Activated CD8-positive, alpha-beta memory T cell treated with anti-CD3 and anti-CD28 coated beads for 24 hours (primary cell): ENCODE measurements around the gene SPRED2.

Experiments used
- DNase-seq: peaks from one replicate; pipeline ENCODE4 v3.0.0-alpha.2; 2020

Gene SPRED2

GRCh38 chr2:65383541-65384488 lies 48.6 kb downstream of the SPRED2 start:
- no peak for DNase-seq

DNA sequence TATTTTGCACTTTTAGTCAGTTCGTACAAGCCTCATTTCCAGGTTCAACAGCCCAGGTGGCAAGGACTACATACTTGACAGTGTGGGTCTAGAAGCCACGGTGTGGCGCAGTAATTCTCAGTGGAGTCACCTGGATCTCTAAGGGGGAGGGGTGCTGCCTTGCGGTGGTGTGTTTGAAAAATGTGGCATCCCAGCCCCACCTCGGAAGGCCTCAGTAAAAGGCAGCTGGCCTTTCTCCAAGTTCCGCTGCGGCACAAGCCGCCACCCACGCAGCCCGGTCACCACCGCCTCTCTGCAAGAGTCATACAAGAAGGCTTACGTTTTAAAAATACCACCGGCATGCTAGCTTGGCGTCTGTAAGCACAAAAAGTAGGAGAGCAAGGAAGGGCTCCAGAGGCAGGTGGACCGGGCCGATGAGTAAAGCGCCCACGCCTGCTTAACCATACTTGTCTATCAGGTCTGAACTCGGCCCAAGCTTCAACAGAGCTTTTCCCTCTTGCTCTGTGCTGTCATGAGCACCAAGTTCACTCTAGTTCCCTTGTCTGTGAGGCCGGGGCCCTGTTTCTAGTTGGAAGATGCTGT lies 49.5 kb downstream of the SPRED2 start:
- peak; percentile 93 for DNase-seq

- DNase-seq, result no peak
Observed at GRCh38 chr2:65382323-65382722, 50.1 kb downstream of the SPRED2 start.

GRCh38 chr2:65381607-65382051 lies 50.8 kb downstream of the SPRED2 start:
- no peak for DNase-seq

DNA sequence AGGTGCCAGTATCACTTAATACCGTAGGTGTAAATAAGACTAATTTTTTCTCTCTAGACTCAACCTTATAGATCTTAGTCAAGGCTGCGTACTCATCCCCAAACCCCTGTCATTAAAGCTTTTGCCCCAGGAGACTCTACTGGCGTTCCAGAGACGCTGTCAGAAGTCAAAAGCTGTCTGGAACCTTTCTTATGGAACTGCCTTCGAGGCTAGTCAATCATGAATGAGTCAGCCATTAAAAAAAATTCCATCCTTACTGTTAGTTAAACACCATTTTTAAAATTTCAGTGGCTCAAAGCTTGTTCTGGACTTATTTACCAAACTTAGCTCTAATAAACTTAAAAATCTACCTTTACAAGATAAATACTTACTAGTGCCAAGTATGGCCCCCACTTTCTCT lies 52.1 kb downstream of the SPRED2 start:
- no peak for DNase-seq

GRCh38 chr2:65379721-65380171 lies 52.7 kb downstream of the SPRED2 start:
- no peak for DNase-seq

DNA sequence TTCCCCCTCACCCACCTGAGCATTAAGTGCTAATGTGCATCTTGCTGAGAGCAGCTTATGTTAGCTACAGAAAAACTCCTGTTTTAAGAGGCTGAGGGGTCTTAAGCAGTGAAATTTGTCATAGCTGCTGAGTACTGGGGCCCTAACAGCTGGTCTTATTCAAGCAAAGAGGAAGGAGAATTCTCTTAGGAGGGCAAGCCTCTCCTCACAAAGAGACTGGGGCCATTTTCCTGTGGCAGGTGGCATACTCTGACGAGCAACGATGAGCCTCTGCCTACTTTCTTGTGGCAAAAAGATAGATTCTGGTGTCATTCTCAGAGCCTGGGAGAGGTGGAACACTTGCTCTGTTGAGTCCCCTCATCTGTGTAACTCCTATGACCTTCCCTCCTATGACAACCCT lies 53.2 kb downstream of the SPRED2 start:
- no peak for DNase-seq

DNA sequence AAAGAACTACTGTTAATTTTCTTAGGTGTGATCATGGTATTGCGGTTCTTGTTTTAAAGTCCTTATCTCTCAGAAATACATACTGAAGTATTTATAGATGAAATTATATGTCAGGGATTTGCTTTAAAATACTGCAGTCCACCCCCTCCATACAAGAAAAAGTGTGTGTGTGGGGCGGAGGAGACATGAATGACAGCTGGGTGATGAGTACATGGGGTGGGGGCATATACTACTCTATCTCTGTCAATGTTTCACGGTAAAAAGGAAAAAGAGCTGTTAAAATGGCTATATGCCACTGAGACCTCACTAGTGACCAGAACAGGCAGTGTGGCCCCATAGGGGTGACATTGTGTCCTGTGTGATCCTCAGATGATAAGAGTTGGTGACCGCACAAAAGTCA lies 54.1 kb downstream of the SPRED2 start:
- DNase-seq, result no peak

GRCh38 chr2:65377556-65378192 lies 54.7 kb downstream of the SPRED2 start:
- DNase-seq, result no peak

DNA sequence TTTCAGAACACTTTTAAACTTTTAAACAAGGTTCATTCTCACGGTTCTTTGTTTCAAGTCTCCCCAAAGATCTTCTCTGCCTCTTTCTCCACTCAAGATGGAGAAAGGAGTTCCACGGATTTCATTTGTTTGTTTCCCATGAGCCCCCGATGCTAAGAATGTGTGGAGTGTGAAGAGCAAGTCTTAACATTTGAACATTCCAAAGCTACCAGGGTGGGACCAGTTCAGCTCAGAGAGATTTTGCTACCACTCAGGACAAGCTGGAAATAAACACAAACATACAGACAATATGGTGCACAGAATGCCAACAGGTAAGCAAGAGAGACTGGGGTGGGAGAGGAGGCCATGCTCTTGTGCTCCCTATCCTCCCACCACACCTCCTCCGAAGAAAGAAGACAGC lies 56.7 kb downstream of the SPRED2 start:
- DNase-seq, result no peak

- DNase-seq, result no peak
Observed at GRCh38 chr2:65374999-65375398, 57.4 kb downstream of the SPRED2 start.

- DNase-seq, result no peak
Observed at GRCh38 chr2:65374575-65374974, 57.8 kb downstream of the SPRED2 start.

DNA sequence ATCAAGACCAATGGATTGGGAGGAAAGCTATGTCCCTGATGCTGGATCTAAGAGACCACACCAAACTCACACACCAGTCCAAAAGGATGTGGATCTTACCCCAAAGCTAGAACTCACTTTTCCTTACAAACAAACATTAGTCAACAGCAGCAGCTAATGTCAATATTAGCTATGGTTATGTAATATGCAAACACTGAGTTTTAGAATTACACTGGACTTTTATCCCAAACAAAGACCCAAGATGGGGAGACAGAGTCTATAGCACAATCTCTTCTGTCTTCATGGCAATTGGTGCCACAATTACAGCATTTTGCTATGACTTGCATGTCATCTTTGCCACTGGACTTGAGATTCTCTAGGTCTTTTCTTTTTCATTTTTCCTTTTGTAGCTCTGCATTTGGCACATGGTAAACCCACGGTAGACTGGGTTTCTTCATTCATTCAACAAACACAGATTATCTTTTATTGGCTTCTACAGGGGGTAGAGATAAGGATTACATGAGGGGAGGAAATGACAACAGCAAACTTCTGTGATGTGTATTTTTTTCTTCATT lies 59.0 kb downstream of the SPRED2 start:
- DNase-seq, result no peak

GRCh38 chr2:65372619-65373018 lies 59.8 kb downstream of the SPRED2 start:
- no peak for DNase-seq

DNA sequence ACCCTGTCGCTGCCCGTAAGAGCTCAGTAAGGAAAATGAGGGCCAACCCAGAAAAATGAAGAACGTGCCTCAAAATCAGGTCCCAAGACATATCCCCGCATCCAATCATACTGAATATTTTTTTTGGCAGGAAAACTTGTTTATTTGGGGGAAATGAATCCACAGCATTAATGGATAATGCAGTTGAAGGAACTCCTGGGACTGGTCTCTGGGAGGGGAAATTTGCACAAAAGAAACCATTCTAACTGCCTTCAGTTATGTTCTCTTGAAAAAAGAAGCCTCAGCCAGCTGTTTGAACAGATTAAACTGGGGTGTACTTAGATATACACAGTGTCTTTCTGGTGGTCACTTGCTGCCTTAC lies 61.3 kb downstream of the SPRED2 start:
- no peak for DNase-seq

DNA sequence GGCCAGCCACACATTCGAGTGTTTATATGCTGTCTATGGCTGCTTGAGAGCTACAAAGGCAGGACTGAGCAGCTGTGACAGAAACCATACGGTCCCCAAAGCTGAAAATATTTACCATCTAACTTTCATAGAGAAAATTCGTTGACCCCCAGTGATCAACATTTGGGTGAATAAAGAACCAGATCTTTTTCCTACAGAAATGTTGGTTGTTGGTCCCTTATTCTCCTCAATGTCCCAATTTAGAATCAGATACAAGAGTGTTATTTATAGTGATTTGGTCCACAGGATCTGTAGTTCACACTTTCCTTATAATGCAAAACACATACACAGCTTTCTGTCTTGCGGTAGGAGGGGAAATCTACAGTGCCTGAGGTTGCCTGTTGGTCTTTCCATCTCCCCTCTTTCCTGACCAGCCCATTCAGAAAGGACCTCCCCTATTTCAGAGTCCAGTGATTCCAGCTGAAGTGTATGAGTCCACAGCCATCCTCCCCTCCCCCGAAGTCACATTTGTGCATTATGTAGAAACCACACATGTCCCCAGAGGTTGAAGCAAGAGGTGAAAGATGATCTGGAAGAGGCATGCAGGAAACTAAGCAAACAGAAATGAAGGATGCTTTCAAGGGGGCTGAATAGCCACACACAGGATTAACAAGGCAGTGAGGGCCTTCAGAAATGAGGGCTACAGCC lies 61.9 kb downstream of the SPRED2 start:
- no peak for DNase-seq

- no peak for DNase-seq
Observed at GRCh38 chr2:65369980-65370379, 62.4 kb downstream of the SPRED2 start.

DNA sequence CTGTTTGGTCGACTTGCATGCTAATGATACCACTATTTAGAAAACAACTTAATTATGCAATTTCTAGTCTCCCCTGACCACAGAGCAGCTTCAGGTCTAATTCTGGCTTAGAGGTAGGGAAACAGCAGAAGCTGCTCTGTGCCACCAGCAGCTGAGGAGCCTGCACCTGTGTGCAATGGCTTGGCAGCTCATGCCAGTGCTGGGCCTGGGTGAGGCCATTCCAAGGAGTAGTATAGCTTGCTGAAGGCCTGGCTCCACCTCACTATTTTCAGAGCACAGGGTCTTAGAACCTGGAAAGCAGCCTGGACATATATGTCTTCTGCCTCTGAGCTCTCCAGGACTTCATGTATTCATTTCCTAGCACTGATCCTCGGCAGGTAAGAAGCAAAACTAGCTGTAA lies 62.8 kb downstream of the SPRED2 start:
- no peak for DNase-seq

GRCh38 chr2:65368468-65368867 lies 63.9 kb downstream of the SPRED2 start:
- no peak for DNase-seq

DNA sequence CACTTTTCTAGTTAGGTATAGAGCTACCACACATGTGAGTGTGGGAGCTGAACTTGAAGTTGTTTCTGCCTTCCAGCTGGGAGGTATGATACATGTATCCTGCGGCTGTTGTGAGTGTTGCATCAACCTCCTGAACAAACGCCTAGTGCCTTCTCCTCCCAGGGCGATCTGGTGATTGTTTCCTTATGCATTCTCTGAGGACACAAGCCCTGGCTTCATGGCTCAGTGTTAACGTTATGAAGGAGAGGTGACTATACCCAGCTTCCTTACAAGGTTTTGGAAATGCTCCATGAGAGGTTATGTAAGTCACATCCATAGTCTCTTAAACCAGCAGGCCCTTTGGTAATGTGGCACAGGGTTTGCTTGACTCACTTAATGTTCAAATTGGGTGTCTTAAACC lies 64.9 kb downstream of the SPRED2 start:
- no peak for DNase-seq

DNA sequence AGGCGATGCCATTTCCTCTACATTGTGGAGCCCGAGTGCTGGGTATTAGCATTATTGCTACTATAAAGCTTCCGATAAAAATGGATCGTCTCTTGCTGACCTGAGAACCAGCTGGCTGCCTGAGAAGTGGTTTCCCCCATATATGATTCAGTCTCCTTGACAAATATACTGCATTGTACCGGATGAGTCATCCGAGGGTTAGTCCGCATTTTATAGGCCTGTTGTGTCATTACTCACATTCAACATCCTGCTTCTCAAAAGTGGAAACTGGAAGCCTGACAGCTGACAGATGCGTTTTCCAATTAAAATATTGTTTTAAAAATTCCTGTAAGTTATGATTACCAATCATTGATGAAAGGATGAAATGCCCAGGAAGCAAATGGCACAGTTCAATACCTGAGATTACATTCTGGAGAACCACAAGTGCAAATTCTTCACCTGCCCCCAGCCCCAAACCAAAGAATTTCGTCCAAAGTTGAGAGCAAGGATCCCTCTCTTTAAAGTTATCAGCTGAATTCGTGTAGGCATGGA lies 65.7 kb downstream of the SPRED2 start:
- DNase-seq, result no peak

- no peak for DNase-seq
Observed at GRCh38 chr2:65364986-65365733, 67.2 kb downstream of the SPRED2 start.
